Measurements from ENCODE around the gene NDUFS2.

The NDUFS2 gene

DNA sequence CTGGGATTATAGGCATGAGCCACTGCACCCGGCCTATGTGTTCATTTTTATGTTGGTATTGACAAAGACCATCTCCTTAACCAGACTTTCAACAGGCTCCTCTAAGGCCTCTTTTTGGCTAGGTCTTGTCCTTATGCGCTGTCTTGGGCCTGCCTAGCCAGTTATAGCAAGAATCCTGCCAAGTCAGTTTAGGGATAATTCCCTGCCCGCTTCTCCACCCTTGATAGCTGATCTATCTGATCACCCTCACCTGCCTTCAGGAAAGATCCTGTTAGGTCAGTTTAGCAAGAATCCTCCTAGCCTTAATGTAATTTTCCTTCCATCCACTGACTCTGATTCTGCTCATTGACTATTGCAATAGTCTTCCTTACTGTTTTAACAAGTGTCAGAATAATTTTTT is 22.5 kb upstream of the NDUFS2 start:
- no peaks in the 10 kb centered on the region for H3K9me3 ChIP-seq (ENCODE audit: severe bottlenecking)
- no peak overlapping the region for H3K4me3 ChIP-seq (ENCODE audit: low read depth, low read length)
- no peak overlapping the region for H3K27ac ChIP-seq
- TF ChIP-seq, protein P1, sequence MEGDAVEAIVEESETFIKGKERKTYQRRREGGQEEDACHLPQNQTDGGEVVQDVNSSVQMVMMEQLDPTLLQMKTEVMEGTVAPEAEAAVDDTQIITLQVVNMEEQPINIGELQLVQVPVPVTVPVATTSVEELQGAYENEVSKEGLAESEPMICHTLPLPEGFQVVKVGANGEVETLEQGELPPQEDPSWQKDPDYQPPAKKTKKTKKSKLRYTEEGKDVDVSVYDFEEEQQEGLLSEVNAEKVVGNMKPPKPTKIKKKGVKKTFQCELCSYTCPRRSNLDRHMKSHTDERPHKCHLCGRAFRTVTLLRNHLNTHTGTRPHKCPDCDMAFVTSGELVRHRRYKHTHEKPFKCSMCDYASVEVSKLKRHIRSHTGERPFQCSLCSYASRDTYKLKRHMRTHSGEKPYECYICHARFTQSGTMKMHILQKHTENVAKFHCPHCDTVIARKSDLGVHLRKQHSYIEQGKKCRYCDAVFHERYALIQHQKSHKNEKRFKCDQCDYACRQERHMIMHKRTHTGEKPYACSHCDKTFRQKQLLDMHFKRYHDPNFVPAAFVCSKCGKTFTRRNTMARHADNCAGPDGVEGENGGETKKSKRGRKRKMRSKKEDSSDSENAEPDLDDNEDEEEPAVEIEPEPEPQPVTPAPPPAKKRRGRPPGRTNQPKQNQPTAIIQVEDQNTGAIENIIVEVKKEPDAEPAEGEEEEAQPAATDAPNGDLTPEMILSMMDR (IDR thresholded peaks at IDR 0.05; ENCODE audit: low read depth, low read length), result no peak
- peaks cover 13% of the 10 kb centered on the region for H3K36me3 ChIP-seq
- no peaks in the 10 kb centered on the region for H3K27me3 ChIP-seq (ENCODE audit: insufficient read depth, low read depth, severe bottlenecking)
- no peak for DNase-seq

DNA sequence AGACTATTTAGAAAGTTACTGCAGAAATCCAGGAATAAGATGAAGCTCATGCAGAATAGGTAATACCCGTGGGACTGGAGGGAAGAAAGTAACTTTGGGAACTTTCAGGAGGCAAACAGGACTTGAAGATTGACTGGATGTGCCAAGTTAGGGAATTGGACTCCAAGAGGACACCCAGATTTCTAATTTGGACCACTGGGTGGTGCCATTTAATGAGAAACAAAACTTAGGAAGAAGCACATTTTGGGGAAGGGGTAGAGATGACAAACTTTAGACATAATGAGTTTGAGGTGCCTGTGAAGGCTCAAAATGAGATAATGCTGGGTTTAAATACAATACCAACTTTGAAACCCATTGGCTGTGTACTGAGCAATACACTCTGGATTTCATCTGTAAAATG is 21.5 kb upstream of the NDUFS2 start:
- Histone ChIP-seq H3K9me3 (ENCODE audit: severe bottlenecking) (no peaks in the 10 kb centered on the region), H3K27me3 (ENCODE audit: insufficient read depth, low read depth, severe bottlenecking) (no peaks in the 10 kb centered on the region), H3K36me3 (peaks cover 3% of the 10 kb centered on the region), H3K4me3 (ENCODE audit: low read depth, low read length) (no peak overlapping the region), H3K27ac (no peak overlapping the region)
- no peak for DNase-seq
- TF ChIP-seq, protein P1 (IDR thresholded peaks at IDR 0.05; ENCODE audit: low read depth, low read length), result peak; percentile 39; the same call in 1 of the 2 replicates

DNA sequence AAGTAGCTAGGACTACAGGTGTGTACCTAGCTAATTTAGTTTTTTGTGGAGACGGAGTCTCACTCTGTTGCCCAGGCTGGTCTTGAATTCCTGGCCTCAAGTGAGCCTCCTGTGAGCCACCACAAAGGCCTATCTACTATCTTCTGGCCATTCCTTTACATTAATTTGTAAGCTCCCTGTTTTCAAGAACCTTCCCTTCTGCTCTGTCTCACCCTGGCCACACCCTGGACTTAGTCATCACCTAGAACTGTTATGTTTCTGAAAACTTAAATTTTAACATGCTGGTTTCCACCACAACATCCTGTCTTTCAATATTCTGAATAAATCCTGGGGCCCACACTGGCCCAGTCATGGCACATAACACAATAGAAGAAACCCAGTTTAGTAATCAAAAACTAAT is 20.0 kb upstream of the NDUFS2 start:
- TF ChIP-seq, protein P1 (IDR thresholded peaks at IDR 0.05; ENCODE audit: low read depth, low read length), result no peak
- no peaks in the 10 kb centered on the region for H3K9me3 ChIP-seq (ENCODE audit: severe bottlenecking)
- no peak for DNase-seq
- H3K27ac ChIP-seq, result no peak overlapping the region
- no peak overlapping the region for H3K4me3 ChIP-seq (ENCODE audit: low read depth, low read length)
- no peaks in the 10 kb centered on the region for H3K36me3 ChIP-seq
- H3K27me3 ChIP-seq (ENCODE audit: insufficient read depth, low read depth, severe bottlenecking), result no peaks in the 10 kb centered on the region

DNA sequence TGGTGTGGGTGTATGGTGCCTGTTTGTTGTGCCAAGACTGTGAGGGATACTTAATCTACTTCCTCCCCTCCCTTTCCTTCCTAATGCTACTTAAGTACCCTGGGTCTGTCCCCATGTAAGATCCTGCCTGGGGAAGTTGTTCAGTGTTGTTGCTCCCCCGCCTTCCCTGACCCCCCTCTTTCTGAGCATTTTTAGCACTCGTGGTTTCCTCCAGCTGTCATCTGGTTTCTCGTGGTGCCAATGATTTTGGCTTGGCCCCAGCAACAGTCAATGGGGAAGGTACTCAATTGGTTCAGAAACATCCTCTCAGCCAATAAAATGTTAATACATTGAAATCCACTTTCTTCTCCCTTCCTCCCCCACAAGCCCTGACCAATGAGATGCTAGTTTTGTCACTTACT is 16.9 kb upstream of the NDUFS2 start:
- Histone ChIP-seq H3K4me3 (ENCODE audit: low read depth, low read length) (no peak overlapping the region), H3K27me3 (ENCODE audit: insufficient read depth, low read depth, severe bottlenecking) (no peaks in the 10 kb centered on the region), H3K27ac (no peak overlapping the region; the same call in 1 of the 2 replicates), H3K9me3 (ENCODE audit: severe bottlenecking) (no peaks in the 10 kb centered on the region), H3K36me3 (no peaks in the 10 kb centered on the region)
- peak; percentile 80 for DNase-seq
- TF ChIP-seq, protein P1 (IDR thresholded peaks at IDR 0.05; ENCODE audit: low read depth, low read length), result no peak

DNA sequence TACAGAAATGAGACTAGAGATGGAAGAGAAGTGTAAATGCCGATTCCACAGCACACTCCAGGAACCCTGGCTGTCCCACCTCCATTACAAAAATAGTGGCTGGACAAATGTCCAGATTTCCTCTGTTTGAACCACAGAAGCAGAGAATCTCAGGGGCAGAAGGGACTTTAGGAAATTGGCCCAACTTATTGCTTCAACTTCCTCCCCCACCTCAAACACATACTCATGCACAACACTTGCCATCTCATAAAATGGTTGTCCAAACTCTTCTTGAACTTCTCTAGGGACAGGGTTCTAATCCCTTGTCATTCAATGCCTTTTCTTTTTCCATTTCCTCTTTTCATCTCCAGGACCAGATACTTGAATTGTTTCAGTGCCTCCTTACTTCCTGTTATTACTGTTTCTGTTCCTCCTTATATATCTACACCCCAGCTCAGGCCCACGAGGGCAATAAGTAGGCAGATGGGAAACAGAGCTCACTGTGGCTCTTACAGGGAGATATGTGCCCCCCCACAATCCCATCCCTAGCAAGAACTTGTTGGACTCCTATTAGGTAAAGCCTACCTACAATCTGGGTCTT is 16.3 kb upstream of the NDUFS2 start:
- H3K36me3 ChIP-seq, result peaks cover under 1% of the 10 kb centered on the region; the same call in 1 of the 2 replicates
- DNase-seq, result no peak
- no peaks in the 10 kb centered on the region for H3K27me3 ChIP-seq (ENCODE audit: insufficient read depth, low read depth, severe bottlenecking)
- TF ChIP-seq, protein P1 (IDR thresholded peaks at IDR 0.05; ENCODE audit: low read depth, low read length), result no peak
- no peak overlapping the region for H3K4me3 ChIP-seq (ENCODE audit: low read depth, low read length)
- H3K27ac ChIP-seq, result no peak overlapping the region; the same call in 1 of the 2 replicates
- H3K9me3 ChIP-seq (ENCODE audit: severe bottlenecking), result no peaks in the 10 kb centered on the region

DNA sequence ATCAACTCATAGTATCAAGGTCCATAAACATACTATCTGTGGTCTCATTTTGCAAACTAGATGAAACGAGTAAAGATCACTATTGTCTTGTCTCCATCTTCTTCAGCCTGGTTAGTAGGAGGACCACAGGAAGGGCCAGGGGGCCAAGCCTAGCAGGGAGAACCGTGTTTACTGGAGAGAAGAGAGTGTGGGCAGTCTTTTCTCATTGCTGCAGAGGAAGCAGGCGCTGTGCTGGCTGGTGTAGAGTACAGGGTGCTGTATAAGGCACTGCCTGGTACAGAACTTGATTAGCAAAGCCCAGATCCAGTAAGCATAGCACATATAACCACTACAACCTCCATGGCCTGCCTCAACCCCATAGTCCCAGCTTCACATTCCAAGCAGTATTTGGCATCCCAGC is 14.9 kb upstream of the NDUFS2 start:
- no peak overlapping the region for H3K4me3 ChIP-seq (ENCODE audit: low read depth, low read length)
- TF ChIP-seq, protein P1 (IDR thresholded peaks at IDR 0.05; ENCODE audit: low read depth, low read length), result no peak
- no peak overlapping the region for H3K27ac ChIP-seq
- DNase-seq, result no peak
- H3K27me3 ChIP-seq (ENCODE audit: insufficient read depth, low read depth, severe bottlenecking), result no peaks in the 10 kb centered on the region
- no peaks in the 10 kb centered on the region for H3K9me3 ChIP-seq (ENCODE audit: severe bottlenecking)
- H3K36me3 ChIP-seq, result peaks cover 16% of the 10 kb centered on the region
